ENCODE measurements around the gene ARHGAP11B.
"Not testable (repeated sequence)": the region's sequence is repeated elsewhere in the genome, so short reads cannot be mapped to it uniquely, and the experiment has no call there.

DNA sequence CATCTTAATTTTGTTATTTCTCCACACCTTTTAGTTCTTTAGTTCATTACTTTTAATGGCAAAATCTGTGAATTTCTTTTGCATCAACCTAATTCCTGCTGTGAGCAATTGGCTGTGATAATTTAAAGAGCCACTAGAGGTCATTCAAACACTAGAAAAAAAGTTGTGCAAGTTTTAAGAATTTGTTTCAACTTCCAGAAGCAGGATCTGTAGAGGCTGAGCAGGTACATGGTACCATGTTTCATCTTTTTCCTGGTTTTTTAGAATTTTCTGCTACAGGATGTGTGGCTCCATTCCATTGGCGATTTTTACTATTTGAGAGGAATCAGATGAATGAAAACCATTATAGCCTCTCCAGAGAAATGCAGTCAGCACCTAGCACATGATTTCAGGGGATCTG is 35.2 kb downstream of the ARHGAP11B start:
- TF ChIP-seq, protein P1, sequence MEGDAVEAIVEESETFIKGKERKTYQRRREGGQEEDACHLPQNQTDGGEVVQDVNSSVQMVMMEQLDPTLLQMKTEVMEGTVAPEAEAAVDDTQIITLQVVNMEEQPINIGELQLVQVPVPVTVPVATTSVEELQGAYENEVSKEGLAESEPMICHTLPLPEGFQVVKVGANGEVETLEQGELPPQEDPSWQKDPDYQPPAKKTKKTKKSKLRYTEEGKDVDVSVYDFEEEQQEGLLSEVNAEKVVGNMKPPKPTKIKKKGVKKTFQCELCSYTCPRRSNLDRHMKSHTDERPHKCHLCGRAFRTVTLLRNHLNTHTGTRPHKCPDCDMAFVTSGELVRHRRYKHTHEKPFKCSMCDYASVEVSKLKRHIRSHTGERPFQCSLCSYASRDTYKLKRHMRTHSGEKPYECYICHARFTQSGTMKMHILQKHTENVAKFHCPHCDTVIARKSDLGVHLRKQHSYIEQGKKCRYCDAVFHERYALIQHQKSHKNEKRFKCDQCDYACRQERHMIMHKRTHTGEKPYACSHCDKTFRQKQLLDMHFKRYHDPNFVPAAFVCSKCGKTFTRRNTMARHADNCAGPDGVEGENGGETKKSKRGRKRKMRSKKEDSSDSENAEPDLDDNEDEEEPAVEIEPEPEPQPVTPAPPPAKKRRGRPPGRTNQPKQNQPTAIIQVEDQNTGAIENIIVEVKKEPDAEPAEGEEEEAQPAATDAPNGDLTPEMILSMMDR (IDR thresholded peaks at IDR 0.05) = peak in 4 of 6 experiments; percentile 34 to 50 (median 44)
- TF ChIP-seq POLR2A (IDR thresholded peaks at IDR 0.05) = not testable (repeated sequence)

All from esophagus squamous epithelium (tissue), 4 donors.